ENCODE data around the gene E2F4.

The E2F4 gene

DNA sequence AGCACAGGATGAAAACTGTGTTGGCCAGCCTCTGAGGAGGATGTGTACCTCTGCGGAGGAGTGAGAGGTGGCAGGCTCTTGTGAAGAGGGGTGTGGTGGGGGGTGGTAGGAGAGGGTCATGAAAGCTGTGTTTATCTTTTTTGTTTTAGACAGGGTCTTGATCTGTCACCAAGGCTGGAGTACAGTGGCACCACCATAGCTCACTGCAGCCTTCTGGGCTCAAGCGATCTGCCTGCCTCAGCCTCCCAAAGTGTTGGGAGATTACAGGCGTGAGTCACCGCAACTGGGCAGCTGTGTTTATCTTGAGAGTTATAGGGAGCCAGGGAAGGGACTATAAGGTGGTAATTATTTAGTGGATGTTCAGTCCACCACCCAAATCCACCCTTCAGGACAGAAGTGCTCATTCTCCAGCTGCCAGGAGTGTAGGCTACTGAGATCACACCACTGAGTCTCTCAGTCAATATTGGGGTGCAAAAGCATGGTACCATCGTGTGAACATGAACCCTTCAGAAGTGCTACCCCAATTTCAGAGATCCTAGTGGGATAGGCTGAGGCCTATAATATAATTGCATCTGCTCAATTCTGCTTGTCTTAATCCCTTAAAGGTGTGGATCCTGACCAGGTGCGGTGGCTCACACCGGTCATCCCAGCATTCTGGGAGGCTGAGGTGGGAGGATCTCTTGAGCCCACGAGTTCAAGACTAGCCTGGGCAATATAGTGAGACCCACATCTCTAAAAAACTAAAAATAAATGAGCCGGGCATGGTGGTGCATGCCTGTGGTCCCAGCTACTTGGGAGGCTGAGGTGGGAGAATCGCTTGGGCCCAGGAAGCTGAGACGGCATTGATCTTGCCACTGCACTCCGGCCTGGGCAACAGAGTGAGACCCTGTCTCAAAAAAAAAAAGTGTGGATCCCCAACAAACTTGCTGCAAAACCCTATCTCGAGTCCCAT is 1.2 kb upstream of the E2F4 start:
- DNase-seq (ENCODE audit: low read depth in 2 of 2) = no peak

DNA sequence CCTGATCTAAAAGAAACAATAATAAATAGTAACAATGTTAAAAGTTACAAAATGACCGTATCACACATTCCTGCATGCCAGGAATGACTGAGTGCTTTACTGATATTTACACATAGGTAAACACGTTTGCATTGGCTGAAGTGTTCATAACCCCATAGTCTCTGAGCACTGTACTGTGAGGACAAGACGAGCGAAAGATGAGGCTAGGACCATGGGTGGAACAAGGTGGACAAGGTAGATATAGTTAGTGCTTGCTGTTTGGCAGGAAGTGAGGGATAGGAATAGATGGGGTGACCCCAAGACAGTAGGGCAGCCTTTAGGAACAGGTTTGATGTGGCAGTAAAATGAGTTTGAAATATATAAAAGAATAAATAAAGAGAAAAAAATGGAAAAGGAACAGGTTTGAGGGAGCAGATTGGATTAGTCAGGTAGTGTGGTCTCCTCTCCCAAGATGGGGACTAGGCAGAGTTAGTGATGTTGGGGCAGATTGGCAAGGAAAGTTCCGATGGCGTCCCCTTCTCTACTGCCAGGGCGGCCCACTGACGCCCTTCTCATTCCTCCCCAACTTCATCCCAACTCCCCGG is 452 bp upstream of the E2F4 start:
- no peak for DNase-seq (ENCODE audit: low read depth in 2 of 2)

DNA sequence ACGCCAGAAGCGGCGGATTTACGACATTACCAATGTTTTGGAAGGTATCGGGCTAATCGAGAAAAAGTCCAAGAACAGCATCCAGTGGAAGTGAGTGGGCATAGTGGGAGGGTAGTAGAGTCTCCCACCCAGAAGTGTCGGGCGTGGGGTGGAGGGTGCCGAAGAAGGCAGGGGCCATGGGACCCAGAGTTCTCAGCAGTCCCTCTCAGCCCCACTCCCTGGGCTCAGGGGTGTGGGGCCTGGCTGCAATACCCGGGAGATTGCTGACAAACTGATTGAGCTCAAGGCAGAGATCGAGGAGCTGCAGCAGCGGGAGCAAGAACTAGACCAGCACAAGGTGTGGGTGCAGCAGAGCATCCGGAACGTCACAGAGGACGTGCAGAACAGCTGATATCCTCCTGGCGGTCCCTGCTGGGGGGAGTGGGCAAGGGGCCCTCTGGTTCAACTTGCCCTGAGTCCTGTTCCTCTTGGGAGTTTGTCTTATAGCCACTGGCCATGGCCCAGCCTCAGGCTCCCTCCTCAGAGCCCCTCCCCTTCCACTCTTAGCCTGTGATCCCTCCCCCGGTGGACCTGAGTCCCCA is 916 bp downstream of the E2F4 start:
- no peak for DNase-seq (ENCODE audit: low read depth in 2 of 2)

DNA sequence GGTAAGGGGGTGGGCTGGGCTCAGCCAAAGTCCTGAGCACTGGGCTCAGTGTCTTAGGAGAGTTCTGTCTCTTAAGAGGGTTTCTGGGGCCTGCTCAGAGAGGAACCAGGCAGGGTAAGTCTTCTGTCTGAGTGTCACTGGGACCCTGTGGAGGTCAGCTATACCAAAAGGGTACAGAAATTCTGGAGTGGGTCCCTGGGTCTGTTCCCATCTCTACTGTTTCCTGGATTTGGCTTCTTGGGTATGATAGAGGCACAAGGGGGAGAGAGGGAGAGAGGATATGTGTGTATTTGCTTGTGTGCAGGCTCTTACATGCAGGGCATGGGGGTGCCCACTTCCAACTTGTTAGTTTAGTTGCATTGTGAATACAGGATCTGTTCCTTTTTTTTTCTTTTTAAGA is 1.6 kb downstream of the E2F4 start:
- no peak for DNase-seq (ENCODE audit: low read depth in 2 of 2)

DNA sequence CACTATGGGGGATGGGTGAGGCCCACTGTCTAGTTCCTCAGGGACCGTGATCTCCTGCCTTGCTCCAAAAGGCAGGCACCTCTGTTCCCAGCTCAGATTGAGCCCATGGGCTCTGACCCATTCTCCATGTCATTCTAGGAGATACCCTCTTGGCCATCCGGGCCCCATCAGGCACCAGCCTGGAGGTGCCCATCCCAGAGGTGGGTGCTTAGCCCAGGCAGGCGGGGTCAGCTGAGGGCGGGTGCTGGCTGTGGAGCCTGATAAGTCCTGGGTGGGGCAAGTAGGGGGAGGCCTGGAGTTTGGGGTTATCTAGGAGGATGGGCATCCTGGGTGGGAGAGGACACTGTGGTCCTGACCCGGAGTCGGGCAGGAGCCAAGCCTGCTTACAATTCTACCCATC is 2.3 kb downstream of the E2F4 start:
- DNase-seq (ENCODE audit: low read depth in 2 of 2) = no peak

DNA sequence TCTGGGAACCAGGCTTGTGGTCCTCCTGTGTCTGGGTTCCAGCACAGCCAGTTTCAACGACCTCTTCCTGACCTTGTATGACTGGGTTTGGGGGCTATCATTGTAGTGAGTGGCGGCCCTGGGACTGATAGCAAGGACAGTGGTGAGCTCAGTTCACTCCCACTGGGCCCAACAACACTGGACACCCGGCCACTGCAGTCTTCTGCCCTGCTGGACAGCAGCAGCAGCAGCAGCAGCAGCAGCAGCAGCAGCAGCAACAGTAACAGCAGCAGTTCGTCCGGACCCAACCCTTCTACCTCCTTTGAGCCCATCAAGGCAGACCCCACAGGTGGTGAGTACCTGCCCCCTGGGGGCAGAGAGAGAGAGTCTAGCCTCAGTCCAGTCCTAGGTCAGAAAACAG is 3.7 kb downstream of the E2F4 start:
- DNase-seq (ENCODE audit: low read depth in 2 of 2) = no peak

DNA sequence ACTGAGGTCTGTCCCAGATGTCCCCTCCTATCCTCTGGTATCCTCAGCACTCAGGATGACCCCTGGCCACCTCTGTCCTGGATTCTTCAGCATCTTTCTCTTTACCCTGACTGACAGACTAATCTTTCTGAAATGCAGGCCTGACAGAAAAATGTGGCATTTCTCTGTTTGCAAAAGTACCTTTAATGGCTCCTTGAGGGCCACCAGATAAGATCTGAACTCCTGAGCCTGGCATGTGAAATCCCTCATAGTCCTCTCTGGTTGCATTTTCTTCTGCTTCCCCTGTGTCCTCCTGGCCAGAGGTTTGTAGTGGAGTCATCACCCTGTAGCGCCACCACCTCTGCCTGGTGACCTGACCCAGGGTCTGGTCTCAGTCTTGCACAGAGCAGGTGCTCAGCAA is 4.9 kb downstream of the E2F4 start:
- DNase-seq (ENCODE audit: low read depth in 2 of 2) = no peak

DNA sequence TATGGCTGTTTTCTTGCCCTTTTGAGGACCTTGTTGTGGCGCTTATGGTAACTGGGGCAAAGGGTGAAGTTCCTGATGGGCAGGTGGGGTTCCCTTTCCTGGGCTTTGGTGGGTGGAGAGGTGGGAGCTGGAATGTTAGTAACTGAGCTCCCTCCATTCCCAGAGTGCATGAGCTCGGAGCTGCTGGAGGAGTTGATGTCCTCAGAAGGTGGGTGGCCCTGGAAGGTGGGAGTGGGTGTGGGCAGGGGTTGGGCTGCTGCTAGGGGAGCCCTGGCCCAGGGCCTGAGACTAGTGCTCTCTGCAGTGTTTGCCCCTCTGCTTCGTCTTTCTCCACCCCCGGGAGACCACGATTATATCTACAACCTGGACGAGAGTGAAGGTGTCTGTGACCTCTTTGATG is 5.7 kb downstream of the E2F4 start:
- no peak for DNase-seq (ENCODE audit: low read depth in 2 of 2)

DNA sequence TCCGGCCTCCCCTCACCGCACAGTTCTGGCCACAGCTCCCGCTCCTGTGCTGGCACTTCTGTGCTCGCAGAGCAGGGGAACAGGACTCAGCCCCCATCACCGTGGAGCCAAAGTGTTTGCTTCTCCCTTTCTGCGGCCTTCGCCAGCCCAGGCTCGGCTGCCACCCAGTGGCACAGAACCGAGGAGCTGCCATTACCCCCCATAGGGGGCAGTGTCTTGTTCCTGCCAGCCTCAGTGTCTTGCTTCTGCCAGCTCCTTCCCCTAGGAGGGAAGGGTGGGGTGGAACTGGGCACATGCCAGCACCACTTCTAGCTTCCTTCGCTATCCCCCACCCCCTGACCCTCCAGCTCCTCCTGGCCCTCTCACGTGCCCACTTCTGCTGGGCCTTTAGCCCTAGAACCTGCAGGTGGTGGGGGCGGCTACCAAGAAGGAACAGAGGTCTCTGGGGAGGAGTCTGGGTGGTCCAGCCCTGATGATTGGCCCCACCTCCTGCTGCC is 6.3 kb downstream of the E2F4 start:
- DNase-seq (ENCODE audit: low read depth in 2 of 2) = no peak

DNA sequence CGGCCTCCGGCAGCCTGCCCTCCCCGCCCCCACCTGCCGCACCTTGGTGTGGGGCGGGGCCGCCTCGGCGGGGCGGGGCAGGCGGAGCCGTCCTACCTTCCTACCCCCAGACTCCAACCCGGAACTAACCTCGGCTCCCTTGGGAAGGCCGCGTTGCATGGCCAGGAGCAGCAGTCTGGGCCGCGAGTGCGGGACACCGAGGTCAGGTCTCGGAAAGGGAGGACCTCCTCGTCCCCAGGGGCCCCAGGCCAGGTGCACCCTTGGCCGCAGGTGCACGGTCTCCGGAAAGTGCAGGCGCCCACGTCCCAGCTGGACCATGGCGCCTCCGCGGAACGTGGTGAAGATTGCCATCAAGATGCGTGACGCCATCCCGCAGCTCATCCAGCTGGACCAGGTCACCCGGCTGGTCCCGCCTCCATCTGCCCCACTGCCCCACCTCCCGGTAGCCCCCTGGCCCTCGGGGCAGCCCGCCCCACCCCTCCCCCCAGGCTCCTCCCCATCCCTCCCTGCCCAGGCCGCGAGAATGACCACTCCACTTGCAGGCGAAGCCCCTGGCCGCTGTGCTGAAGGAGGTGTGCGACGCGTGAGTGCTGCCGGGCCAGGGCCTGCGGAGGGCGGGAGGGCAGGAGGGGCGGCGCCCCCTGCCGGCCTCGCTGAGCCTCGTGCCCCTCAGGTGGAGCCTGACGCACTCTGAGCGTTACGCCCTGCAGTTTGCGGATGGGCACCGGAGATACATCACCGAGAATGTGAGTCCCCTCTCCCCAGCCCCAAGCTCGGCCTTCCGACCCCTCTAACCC is 7.3 kb downstream of the E2F4 start, which contains the start of gene ELMO3:
Gene ELMO3, plus strand, starts transcription at position 121 of the 797 bp plus-strand sequence. Its CDS starts 196 bp downstream, at position 317.
- DNase-seq (ENCODE audit: low read depth in 2 of 2) = no peak

DNA sequence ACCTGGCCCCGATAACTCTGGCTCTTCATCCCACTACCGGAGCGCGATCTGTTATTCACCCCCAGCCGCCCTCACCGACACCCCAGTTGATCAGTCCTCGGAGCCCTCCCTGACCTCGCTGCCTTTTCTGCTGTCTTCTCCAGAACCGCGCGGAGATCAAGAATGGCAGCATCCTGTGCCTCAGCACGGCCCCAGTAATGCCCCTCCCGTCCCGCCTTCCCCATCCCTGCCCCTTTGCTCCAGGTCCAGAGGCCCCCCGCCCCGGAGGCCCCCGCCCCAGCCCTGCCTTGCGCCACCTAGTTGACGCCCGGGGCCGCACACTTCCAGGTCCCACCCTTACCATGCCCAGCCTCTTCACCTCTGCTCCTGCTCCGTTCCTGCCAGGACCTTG is 7.8 kb downstream of the E2F4 start:
- no peak for DNase-seq (ENCODE audit: low read depth in 2 of 2)

DNA sequence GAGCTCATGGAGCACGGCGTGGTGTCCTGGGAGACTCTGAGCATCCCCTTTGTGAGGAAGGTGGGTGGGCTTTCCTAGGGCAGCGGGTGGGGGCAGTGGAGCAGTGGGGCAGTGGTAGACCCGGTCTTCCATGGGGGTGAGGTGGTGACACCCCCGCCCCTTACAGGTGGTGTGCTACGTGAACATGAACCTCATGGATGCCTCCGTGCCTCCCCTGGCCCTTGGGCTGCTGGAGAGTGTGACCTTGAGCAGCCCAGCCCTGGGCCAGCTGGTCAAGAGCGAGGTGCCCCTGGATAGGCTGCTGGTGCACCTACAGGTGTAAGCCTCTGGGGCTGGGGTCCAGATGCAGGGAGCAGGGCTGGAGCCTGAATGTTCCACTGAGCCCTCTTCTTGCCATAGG is 8.5 kb downstream of the E2F4 start:
- no peak for DNase-seq (ENCODE audit: low read depth in 2 of 2)

DNA sequence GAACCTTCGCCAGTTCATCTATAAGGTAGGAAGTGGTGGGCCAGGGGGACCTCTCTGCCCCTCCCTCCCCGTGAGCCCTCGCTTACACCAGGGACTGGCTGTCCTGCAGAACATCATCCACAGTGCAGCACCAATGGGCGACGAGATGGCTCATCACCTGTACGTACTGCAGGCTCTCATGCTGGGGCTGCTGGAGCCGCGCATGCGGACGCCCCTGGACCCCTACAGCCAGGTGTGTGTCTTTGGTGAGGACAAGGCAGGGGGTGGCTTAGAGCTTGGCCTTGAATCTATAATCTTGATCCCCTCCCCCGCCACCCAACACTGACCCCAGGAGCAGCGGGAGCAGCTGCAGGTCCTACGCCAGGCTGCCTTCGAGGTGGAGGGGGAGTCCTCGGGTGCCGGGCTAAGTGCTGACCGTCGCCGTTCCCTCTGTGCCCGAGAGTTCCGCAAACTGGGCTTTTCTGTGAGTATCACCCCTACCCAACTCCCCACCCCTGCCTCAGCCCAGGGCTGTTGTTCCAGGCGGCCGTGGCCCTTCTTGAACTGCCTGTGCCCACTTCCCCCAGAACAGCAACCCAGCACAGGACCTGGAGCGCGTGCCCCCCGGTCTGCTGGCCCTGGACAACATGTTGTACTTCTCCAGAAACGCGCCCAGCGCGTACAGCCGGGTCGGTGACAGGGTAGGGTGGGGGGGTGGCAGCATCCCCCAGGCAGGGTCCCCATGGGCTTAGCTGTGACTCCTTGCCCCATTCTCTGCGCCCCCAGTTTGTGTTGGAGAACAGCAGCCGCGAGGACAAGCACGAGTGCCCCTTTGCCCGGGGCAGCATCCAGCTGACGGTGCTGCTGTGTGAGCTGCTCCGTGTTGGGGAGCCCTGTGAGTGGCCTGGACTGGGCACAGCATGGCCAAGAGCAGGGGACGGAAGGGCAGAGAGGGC is 9.7 kb downstream of the E2F4 start:
- DNase-seq (ENCODE audit: low read depth in 2 of 2) = no peak

DNA sequence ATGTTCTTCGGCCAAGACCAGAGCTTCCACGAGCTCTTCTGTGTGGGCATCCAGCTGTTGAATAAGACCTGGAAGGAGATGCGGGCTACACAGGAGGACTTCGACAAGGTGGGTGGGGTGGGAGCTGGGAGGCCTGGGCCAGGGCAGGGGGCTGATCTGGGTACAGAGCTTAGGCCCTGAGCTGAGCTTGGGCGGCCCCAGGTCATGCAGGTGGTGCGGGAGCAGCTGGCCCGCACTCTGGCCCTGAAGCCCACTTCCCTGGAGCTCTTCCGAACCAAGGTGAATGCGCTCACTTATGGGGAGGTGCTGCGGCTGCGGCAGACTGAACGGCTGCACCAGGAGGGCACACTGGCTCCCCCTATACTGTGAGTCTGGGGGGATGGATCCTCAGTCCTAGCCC is 10.5 kb downstream of the E2F4 start:
- no peak for DNase-seq (ENCODE audit: low read depth in 2 of 2)

DNA sequence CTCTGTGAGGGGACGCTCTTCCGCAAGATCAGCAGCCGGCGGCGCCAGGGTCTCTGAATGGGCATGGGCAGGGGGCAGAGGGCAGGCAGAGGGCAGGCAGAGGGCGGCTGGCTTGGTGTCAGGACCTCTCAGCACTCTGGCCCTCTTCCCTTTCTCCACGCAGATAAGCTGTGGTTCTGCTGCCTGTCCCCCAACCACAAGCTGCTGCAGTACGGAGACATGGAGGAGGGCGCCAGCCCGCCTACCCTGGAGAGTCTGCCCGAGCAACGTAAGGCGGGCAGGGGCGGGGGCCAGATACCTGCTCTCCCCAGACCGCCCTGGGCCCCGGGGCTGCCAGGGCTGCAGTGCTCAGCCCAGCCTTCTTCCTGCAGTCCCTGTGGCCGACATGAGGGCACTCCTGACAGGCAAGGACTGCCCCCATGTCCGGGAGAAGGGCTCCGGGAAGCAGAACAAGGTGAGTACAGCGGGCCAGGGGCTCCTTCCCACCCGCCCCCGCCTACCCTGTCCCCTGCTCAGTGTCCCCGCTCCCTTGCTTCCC is 11.1 kb downstream of the E2F4 start:
- no peak for DNase-seq (ENCODE audit: low read depth in 2 of 2)

DNA sequence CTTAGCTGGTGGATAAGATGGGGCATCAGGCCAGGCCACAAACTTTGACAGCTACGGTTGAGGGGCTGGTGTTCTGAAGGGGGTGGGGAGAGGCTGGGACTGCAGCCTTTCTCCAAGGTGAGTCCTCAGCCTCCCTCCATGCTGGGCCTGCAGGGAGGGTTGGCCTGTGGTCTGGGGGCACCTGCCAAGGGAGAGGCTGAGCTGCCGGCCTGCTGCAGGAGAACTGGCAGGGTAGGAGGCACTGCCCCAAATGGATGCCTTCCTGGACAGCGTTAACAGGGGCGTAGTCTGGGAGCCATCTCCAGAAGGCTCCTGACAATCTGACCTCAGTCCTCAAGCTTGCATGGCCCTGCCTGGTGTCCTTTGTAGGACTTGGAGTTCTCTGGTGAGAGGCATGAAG is 12.1 kb downstream of the E2F4 start:
- DNase-seq (ENCODE audit: low read depth in 2 of 2) = no peak

DNA sequence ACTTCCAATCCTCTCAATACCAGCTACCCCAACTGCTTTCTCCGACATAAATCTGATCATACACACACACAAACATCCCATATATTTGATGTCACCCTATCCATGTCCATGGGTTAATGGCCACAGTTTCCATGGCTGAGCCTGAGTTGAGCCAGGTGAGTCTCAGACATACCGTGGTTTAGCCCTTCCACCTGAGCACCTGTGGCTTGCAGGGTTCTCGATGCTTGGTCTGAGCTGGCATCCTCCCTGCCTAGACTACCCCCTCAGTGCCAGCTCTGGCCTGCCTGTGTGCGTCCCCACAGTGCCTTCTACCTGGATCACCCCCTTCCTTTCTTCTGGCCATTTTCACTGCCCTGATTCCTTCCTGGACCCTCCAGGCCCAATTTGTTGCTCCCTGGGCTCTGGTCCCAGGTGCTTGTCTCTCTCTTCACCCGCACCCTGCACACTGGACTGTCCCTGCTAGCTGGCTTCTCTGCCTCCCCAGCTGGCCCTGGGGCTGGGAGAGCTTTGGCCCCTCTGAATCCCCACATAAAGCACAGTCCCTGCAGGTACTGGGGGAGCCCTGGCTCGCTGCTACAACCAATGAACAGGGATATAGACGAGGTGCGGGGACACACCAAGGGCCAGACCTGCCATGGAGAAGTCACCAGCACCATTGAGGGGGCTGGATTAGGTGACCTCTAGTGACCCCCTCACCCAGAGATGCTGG is 14.3 kb downstream of the E2F4 start:
- no peak for DNase-seq (ENCODE audit: low read depth in 2 of 2)

DNA sequence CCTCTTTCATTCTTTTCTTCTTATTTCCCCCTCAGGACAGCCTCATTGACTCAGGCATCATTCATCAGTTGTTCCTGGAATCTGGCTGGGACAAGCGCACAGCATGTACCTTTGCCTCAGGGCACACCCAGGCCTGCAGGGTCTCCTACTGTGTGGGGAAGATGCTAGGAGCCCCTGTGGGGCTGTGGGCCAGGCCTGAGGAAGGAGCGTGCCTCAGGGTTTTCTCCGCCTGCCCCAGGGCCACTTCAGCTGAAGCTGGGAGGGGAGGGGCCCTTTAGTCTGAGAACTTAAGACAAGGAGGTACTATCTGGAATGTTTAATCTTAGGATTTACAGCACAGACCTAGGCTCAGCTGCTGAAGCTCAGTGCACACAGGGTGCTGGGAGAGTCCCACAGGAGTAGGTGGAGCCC is 14.9 kb downstream of the E2F4 start:
- no peak for DNase-seq (ENCODE audit: low read depth in 2 of 2)

DNA sequence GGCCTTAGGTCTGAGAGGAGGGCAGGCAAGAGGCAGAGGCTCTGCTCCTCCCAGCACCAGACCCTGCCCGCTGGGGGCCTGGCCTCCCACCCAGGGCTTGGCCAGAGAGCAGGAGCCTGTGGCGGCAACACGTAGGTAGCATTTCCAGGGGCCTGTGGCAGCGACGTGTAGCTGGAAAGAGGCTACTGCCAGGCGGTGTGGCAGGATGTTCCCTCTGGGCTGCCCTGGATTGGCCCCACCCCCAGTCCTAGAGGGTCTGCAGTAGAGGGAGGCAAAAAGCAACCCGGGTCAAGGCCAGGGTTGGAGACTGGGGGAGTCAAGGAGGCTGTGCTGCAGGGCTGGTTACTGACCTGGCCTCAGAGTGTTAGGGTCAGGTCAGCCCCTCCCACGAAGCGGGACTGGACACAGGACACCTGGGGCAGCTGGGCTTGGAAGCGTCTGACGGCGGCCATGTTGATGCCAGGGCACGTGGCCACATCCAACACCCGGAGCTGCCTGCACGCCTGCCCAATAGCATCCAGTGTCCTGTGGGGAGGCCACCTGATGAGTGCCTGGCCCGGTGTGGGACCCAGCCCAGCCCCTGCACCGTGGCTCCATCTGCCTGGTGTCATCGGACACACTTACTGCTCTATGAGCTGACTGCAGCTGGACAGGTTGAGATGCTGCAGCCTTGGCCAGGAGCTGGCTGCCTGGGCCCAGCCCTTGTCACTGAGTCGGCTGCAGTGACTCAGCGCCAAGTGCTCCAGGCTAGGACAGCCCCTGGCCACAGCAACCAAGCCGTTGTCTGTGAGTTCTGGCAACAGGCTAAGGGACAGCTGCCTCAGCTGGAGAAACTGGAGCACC is 15.5 kb downstream of the E2F4 start:
- no peak for DNase-seq (ENCODE audit: low read depth in 2 of 2)

Measured in stimulated activated CD4-positive, alpha-beta T cell treated with anti-CD3 and anti-CD28 coated beads, Interleukin-4, amount 100 ng/mL, for 48 hours (primary cell).